Measurements from ENCODE around the gene EEF1E1.

Gene EEF1E1

GRCh38 chr6:8132130-8132529 lies 29.8 kb upstream of the EEF1E1 start:
- no peak for TF ChIP-seq CTCF (IDR thresholded peaks at IDR 0.05; ENCODE audit: control extremely low read depth, extremely low read depth, low read depth, missing control alignments)
- ChIA-PET POLR2A (no interaction called here), CTCF (interaction anchor here (0.9 to 7.2 kb wide), 15 partner anchors 12 to 111 kb away, joined by 3 to 181 read pairs (median 4); no protein-coding TSS in a partner anchor)
- DNase-seq (ENCODE audit: extremely low spot score) = no peak

DNA sequence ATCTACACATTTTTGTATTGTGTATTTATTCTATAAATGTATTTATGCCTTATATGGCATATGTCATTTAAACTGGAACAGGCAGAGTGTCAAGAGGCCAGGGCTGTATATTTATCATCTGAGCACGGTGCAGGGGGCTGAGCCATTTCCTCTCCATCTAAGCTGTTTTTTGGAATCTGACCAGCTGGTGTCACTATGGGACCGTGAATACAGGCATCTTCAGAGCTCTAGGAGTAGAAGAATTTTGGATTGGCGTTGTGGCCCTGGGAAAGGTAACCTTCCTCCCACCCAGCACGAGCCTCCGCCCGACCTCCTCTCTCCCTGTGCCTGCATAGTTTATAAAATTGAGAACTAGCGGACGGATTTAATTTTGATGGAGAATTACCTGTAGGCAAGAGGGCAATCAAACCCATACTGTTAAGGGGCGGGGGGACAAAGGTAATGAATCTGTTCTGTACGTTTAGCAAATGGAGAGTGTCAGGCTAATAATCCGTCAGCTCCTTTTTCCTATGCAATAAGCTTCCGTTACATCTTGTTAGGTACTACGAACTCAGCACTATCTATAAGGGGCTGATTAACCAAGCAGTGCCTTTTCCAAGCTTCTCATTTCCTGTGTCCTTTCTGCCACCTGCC lies 29.0 kb upstream of the EEF1E1 start:
- DNase-seq (ENCODE audit: extremely low spot score) = peak; percentile 37
- ChIA-PET CTCF (interaction anchor here (0.9 to 7.2 kb wide), 24 partner anchors 8 to 350 kb away, joined by 3 to 181 read pairs (median 4); no protein-coding TSS in a partner anchor), POLR2A (no interaction called here)
- TF ChIP-seq CTCF (IDR thresholded peaks at IDR 0.05; ENCODE audit: control extremely low read depth, extremely low read depth, low read depth, missing control alignments) = peak; percentile 59

DNA sequence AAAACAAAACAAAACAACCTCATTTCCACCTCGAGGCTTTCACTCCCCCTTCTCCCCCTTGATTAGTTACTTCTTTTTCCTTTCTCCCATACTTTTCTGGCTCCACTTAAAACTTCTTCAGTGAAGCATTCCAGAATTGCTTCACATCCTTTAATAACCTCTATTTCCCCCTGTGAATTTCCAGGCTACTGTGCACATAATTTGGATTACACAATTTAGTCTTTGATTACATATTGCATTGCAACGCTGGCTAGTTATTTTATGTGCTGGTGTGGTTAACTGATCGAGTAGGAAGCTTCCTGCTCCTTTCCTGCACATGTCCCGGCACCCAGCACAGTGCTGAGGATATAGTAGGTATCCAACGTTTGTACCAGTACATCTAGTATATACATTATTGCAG lies 28.1 kb upstream of the EEF1E1 start:
- DNase-seq (ENCODE audit: extremely low spot score) = no peak
- POLR2A ChIA-PET = no interaction called here
- no peak for TF ChIP-seq CTCF (IDR thresholded peaks at IDR 0.05; ENCODE audit: control extremely low read depth, extremely low read depth, low read depth, missing control alignments)
- CTCF ChIA-PET = interaction anchor here (0.9 to 7.2 kb wide), 16 partner anchors 9 to 351 kb away, joined by 3 to 181 read pairs (median 6); no protein-coding TSS in a partner anchor

GRCh38 chr6:8123236-8123635 lies 20.9 kb upstream of the EEF1E1 start:
- ChIA-PET POLR2A (no interaction called here), CTCF (interaction anchor here (1.8 kb wide), 1 partner anchor 96 kb away, joined by 4 read pairs; no protein-coding TSS in a partner anchor)
- no peak for TF ChIP-seq CTCF (IDR thresholded peaks at IDR 0.05; ENCODE audit: control extremely low read depth, extremely low read depth, low read depth, missing control alignments)
- no peak for DNase-seq (ENCODE audit: extremely low spot score)

DNA sequence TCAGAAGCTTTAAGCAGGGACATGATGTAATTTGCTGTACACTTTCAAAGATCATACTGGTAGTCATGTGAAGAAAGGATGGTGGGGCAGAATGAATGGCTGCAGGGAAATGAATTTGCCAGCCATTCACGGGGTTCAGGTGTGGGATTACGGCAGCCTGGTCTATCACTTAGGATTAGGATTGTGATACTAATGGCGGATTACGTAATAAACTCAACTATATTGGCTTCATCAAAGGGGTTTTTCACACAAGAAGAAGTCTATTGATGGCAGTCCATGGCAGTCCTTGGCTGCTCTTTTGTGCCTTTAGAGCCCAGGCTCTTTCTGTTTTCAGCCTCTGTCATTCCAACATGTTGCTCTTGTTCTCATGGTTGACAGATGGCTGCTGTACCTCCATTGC lies 12.6 kb upstream of the EEF1E1 start:
- no peak for TF ChIP-seq CTCF (IDR thresholded peaks at IDR 0.05; ENCODE audit: control extremely low read depth, extremely low read depth, low read depth, missing control alignments)
- no peak for DNase-seq (ENCODE audit: extremely low spot score)
- CTCF ChIA-PET = interaction anchor here (1.2 to 2.1 kb wide), 2 partner anchors 15 to 20 kb away, joined by 3 to 10 read pairs; no protein-coding TSS in a partner anchor
- POLR2A ChIA-PET = no interaction called here

- ChIA-PET CTCF (interaction anchor here (1.0 to 1.7 kb wide), 3 partner anchors 9 to 19 kb away, joined by 3 to 5 read pairs (median 3); no protein-coding TSS in a partner anchor), POLR2A (no interaction called here)
- TF ChIP-seq CTCF (IDR thresholded peaks at IDR 0.05; ENCODE audit: control extremely low read depth, extremely low read depth, low read depth, missing control alignments) = no peak
- DNase-seq (ENCODE audit: extremely low spot score) = no peak
These were observed 10.8 kb upstream of the EEF1E1 start for GRCh38 chr6:8113131-8113654.

Measured in GM10248 (cell line).